ENCODE results near the gene UST.

- no peak for TF ChIP-seq CTCF (conservative IDR thresholded peaks at IDR 0.05; ENCODE audit: low read depth, low read length)
- TF ChIP-seq EZH2 (IDR thresholded peaks at IDR 0.05; ENCODE audit: low read length, unreplicated experiment): no peak
- no peak for TF ChIP-seq EZH2phosphoT487 (IDR thresholded peaks at IDR 0.05; ENCODE audit: borderline replicate concordance, low read length)
Observed at GRCh38 chr6:148850964-148851363, 104.1 kb downstream of the UST start.
